PC-9 (cell line): ENCODE results near the gene FOXP1. TPM values are rescaled to one million over a fixed set of nuclear protein-coding genes. Genes with fewer than 3 reads are reported as not detected.

ENCODE experiments used
- BruUV-seq: library from RNA; stranded (reverse); fragments of 400-500 nt; replicated peaks from 2 replicates; lab custom pipeline; 2021; lab: Mats Ljungman, UMichigan
- CTCF ChIA-PET: fragments of 300-600 bp; sonication (Branson Sonifier 250); formaldehyde crosslinking; loops from one replicate; lab custom pipeline; 2022; ENCODE audit warnings: antibody characterized with exemption; lab: Charles Lee
- POLR2A ChIA-PET: fragments of 300-600 bp; sonication (Branson Sonifier 250); formaldehyde crosslinking; loops from one replicate; lab custom pipeline; 2022; ENCODE audit warnings: antibody characterized with exemption; ENCODE audit not compliant: unreplicated experiment; lab: Charles Lee
- DNase-seq, 2 experiments: peaks; one replicate each; pipeline versions ENCODE4 v3.0.0 to v3.0.0-alpha.2; 2015 to 2022; ENCODE audit warnings: mixed read lengths in 1 of 2
- H2AFZ ChIP-seq: fragments of 200-600 bp; sonication (generic); 2 replicates; pipeline ENCODE4 v1.8.1; 2017; ENCODE audit warnings: antibody characterized with exemption
- H3F3A ChIP-seq: fragments of 200-600 bp; sonication (generic); 2 replicates; pipeline ENCODE4 v1.8.1; 2017; ENCODE audit warnings: antibody characterized with exemption, mild to moderate bottlenecking, low read depth; ENCODE audit not compliant: insufficient read depth
- H3K27ac ChIP-seq: fragments of 200-600 bp; sonication (generic); 2 replicates; pipeline ENCODE4 v1.6.1; 2016; ENCODE audit warnings: mixed run types
- H3K27me3 ChIP-seq: fragments of 200-600 bp; sonication (generic); 2 replicates; pipeline ENCODE4 v1.6.1; 2016; ENCODE audit warnings: low read depth, mixed run types; ENCODE audit not compliant: insufficient read depth
- H3K36me3 ChIP-seq: fragments of 200-600 bp; sonication (generic); 2 replicates; pipeline ENCODE4 v1.6.1; 2016; ENCODE audit warnings: low read depth, mixed run types
- H3K4me1 ChIP-seq: fragments of 200-600 bp; sonication (generic); replicated peaks from 2 replicates; pipeline ENCODE4 v1.6.1; 2016; ENCODE audit warnings: mixed run types; ENCODE audit not compliant: insufficient read depth
- H3K4me2 ChIP-seq: fragments of 200-600 bp; sonication (generic); 2 replicates; pipeline ENCODE4 v1.6.1; 2017; ENCODE audit warnings: mixed run types
- H3K4me3 ChIP-seq: fragments of 200-600 bp; sonication (generic); 2 replicates; pipeline ENCODE4 v1.6.1; 2016; ENCODE audit warnings: mixed run types
- H3K79me2 ChIP-seq: fragments of 200-600 bp; sonication (generic); 2 replicates; pipeline ENCODE4 v1.6.1; 2017; ENCODE audit warnings: low read depth, mixed run types
- H3K9me2 ChIP-seq: fragments of 200-600 bp; sonication (generic); 2 replicates; pipeline ENCODE4 v1.8.1; 2017; ENCODE audit warnings: mild to moderate bottlenecking; ENCODE audit not compliant: insufficient read depth
- H3K9me3 ChIP-seq: fragments of 200-600 bp; sonication (generic); 2 replicates; pipeline ENCODE4 v1.8.1; 2016; ENCODE audit warnings: low read depth; ENCODE audit not compliant: insufficient read depth
- H4K20me1 ChIP-seq: fragments of 200-600 bp; sonication (generic); 2 replicates; pipeline ENCODE4 v1.8.1; 2017; ENCODE audit not compliant: insufficient read depth
- CTCF ChIP-seq: fragments of 200-600 bp; sonication (generic); conservative IDR thresholded peaks from 2 replicates; pipeline ENCODE4 v1.6.1; 2017; ENCODE audit warnings: mixed run types, antibody characterized with exemption, mild to moderate bottlenecking, moderate library complexity
- EZH2 ChIP-seq: fragments of 200-600 bp; sonication (generic); IDR thresholded peaks from 2 replicates; pipeline ENCODE4 v1.8.0; 2017; ENCODE audit warnings: antibody characterized with exemption, low read depth
- intact Hi-C: fragments of 100-400 bp; cut with micrococcal nuclease; formaldehyde crosslinking; loops from one replicate; pipeline ENCODE4 v1.10.0; 2022; ENCODE audit not compliant: unreplicated experiment
- total RNA-seq: library from RNA; stranded (reverse); gene quantifications from 2 replicates; pipeline ENCODE4 v1.2.3, GENCODE V29; 2021

Gene FOXP1
- total RNA-seq, 1 experiment from 2014 or later = 33.3 TPM

GRCh38 chr3:71162221-71162620 is 421.3 kb downstream of the FOXP1 start:
- Histone ChIP-seq H3K4me2 (no peak overlapping the region), H3K27me3 (no peaks in the 10 kb centered on the region), H3K4me1 (no peaks in the 10 kb centered on the region), H3K4me3 (no peak overlapping the region), H3K79me2 (no peaks in the 10 kb centered on the region), H3F3A (no peaks in the 10 kb centered on the region), H3K36me3 (no peaks in the 10 kb centered on the region), H3K27ac (no peak overlapping the region), H2AFZ (no peak overlapping the region), H4K20me1 (no peaks in the 10 kb centered on the region), H3K9me3 (no peaks in the 10 kb centered on the region), H3K9me2 (no peaks in the 10 kb centered on the region)
- intact Hi-C loops = no loop called here
- TF ChIP-seq EZH2 (no peak), CTCF (no peak)
- BruUV-seq = no TSS peak
- ChIA-PET CTCF (no interaction called here), POLR2A (no interaction called here)
- no peak for DNase-seq

- Histone ChIP-seq H3K4me1 (peaks cover 8% of the 10 kb centered on the region), H3K4me3 (no peak overlapping the region), H3K27me3 (no peaks in the 10 kb centered on the region), H3K4me2 (no peak overlapping the region), H3K79me2 (no peaks in the 10 kb centered on the region), H3K27ac (no peak overlapping the region), H3K9me3 (no peaks in the 10 kb centered on the region), H3F3A (no peaks in the 10 kb centered on the region), H4K20me1 (no peaks in the 10 kb centered on the region), H2AFZ (no peak overlapping the region), H3K36me3 (no peaks in the 10 kb centered on the region), H3K9me2 (no peaks in the 10 kb centered on the region)
- TF ChIP-seq CTCF = no peak
- no peak for TF ChIP-seq EZH2
- intact Hi-C loops = no loop called here
- POLR2A ChIA-PET = no interaction called here
- BruUV-seq = no TSS peak
- CTCF ChIA-PET = no interaction called here
- DNase-seq = peak in 1 of 2 experiments; percentile 52
Measured at GRCh38 chr3:71160785-71161546, 422.6 kb downstream of the FOXP1 start.

GRCh38 chr3:71156062-71156665 is 427.4 kb downstream of the FOXP1 start:
- no peak overlapping the region for H3K4me3 ChIP-seq
- ChIA-PET POLR2A (no interaction called here), CTCF (no interaction called here)
- H3K4me2 ChIP-seq = no peak overlapping the region
- no peak overlapping the region for H2AFZ ChIP-seq
- no peaks in the 10 kb centered on the region for H3F3A ChIP-seq
- peak; percentile 38 to 67 for DNase-seq
- H4K20me1 ChIP-seq = no peaks in the 10 kb centered on the region
- peak overlapping the region; percentile 46; the same call in 1 of the 2 replicates for H3K27ac ChIP-seq
- no TSS peak for BruUV-seq
- no peaks in the 10 kb centered on the region for H3K36me3 ChIP-seq
- H3K4me1 ChIP-seq = peaks cover 8% of the 10 kb centered on the region
- no peaks in the 10 kb centered on the region for H3K9me3 ChIP-seq
- H3K79me2 ChIP-seq = no peaks in the 10 kb centered on the region
- intact Hi-C loops = no loop called here
- TF ChIP-seq EZH2 = no peak
- no peaks in the 10 kb centered on the region for H3K9me2 ChIP-seq
- no peaks in the 10 kb centered on the region for H3K27me3 ChIP-seq
